KMS-11 (cell line): Measurements from ENCODE around the gene RPEL1.
"Not testable (repeated sequence)": the region's sequence is repeated elsewhere in the genome, so short reads cannot be mapped to it uniquely, and the experiment has no call there.

ENCODE experiments used
- H2AFZ ChIP-seq: fragments of 200-600 bp; sonication (generic); 2 replicates; pipeline ENCODE4 v1.6.1; 2016; ENCODE audit warnings: antibody characterized with exemption, mixed run types, low read depth
- H3K27ac ChIP-seq: fragments of 200-600 bp; sonication (generic); 2 replicates; pipeline ENCODE4 v1.6.1; 2016; ENCODE audit warnings: mild to moderate bottlenecking, mixed run types
- H3K27me3 ChIP-seq: fragments of 200-600 bp; sonication (generic); 2 replicates; pipeline ENCODE4 v1.6.1; 2017; ENCODE audit warnings: mild to moderate bottlenecking, low read depth, mixed run types, moderate library complexity; ENCODE audit not compliant: insufficient read depth
- H3K36me3 ChIP-seq: fragments of 200-600 bp; sonication (generic); 2 replicates; pipeline ENCODE4 v1.6.1; 2017; ENCODE audit warnings: mild to moderate bottlenecking, mixed run types; ENCODE audit not compliant: insufficient read depth
- H3K4me1 ChIP-seq: fragments of 200-600 bp; sonication (generic); 2 replicates; pipeline ENCODE4 v1.6.1; 2016; ENCODE audit warnings: mild to moderate bottlenecking, low read depth, mixed run types; ENCODE audit not compliant: poor library complexity, severe bottlenecking
- H3K4me2 ChIP-seq: fragments of 200-600 bp; sonication (generic); 2 replicates; pipeline ENCODE4 v1.7.0; 2016; ENCODE audit warnings: mild to moderate bottlenecking, mixed run types
- H3K4me3 ChIP-seq: fragments of 200-600 bp; sonication (generic); IDR thresholded peaks from 2 replicates; pipeline ENCODE4 v1.6.1; 2017; ENCODE audit warnings: low read depth, low read length, mixed read lengths; ENCODE audit not compliant: insufficient read depth
- H3K79me2 ChIP-seq: fragments of 200-600 bp; sonication (generic); 2 replicates; pipeline ENCODE4 v1.6.1; 2016; ENCODE audit warnings: low read depth, mixed run types; ENCODE audit not compliant: insufficient read depth
- H3K9ac ChIP-seq: fragments of 200-600 bp; sonication (generic); 2 replicates; pipeline ENCODE4 v1.6.1; 2016; ENCODE audit warnings: mild to moderate bottlenecking, mixed run types
- H4K20me1 ChIP-seq: fragments of 200-600 bp; sonication (generic); 2 replicates; pipeline ENCODE4 v1.6.1; 2016; ENCODE audit warnings: mild to moderate bottlenecking, mixed run types; ENCODE audit not compliant: insufficient read depth
- CTCF ChIP-seq: fragments of 200-600 bp; sonication (generic); conservative IDR thresholded peaks from 2 replicates; pipeline ENCODE4 v1.6.1; 2017; ENCODE audit warnings: low read depth, mild to moderate bottlenecking, antibody characterized with exemption, low read length, moderate library complexity, mixed read lengths

Gene RPEL1

GRCh38 chr10:103207141-103207540 is 38.5 kb upstream of the RPEL1 start:
- no peak overlapping the region for H3K9ac ChIP-seq
- no peak overlapping the region for H3K27ac ChIP-seq
- no peaks in the 10 kb centered on the region for H3K4me1 ChIP-seq
- H3K27me3 ChIP-seq, result no peaks in the 10 kb centered on the region
- no peaks in the 10 kb centered on the region for H3K79me2 ChIP-seq
- H4K20me1 ChIP-seq, result no peaks in the 10 kb centered on the region
- H2AFZ ChIP-seq, result no peak overlapping the region
- no peaks in the 10 kb centered on the region for H3K36me3 ChIP-seq
- no peak overlapping the region for H3K4me2 ChIP-seq
- H3K4me3 ChIP-seq, result no peak overlapping the region
- TF ChIP-seq CTCF, result no peak

GRCh38 chr10:103207643-103208042 is 38.0 kb upstream of the RPEL1 start:
- H4K20me1 ChIP-seq, H3K4me3 ChIP-seq, H3K9ac ChIP-seq, H3K79me2 ChIP-seq, H3K36me3 ChIP-seq, H3K4me2 ChIP-seq, H2AFZ ChIP-seq, H3K4me1 ChIP-seq, H3K27ac ChIP-seq, H3K27me3 ChIP-seq: not testable (repeated sequence)

GRCh38 chr10:103210262-103210661 is 35.4 kb upstream of the RPEL1 start:
- not testable (repeated sequence) for H4K20me1 ChIP-seq, H3K4me3 ChIP-seq, H3K4me1 ChIP-seq, H3K4me2 ChIP-seq, H3K79me2 ChIP-seq, H3K9ac ChIP-seq, H3K27me3 ChIP-seq, H3K27ac ChIP-seq, H2AFZ ChIP-seq, H3K36me3 ChIP-seq

- Histone ChIP-seq H3K27me3 (no peaks in the 10 kb centered on the region), H3K36me3 (no peaks in the 10 kb centered on the region), H3K4me2 (no peak overlapping the region), H2AFZ (no peak overlapping the region), H3K4me1 (no peaks in the 10 kb centered on the region), H3K27ac (no peak overlapping the region), H3K79me2 (no peaks in the 10 kb centered on the region), H4K20me1 (no peaks in the 10 kb centered on the region), H3K4me3 (no peak overlapping the region), H3K9ac (no peak overlapping the region)
- TF ChIP-seq CTCF, result no peak
These were observed 30.1 kb upstream of the RPEL1 start for GRCh38 chr10:103215601-103216000.

- not testable (repeated sequence) for H3K4me2 ChIP-seq, H3K4me3 ChIP-seq, H3K4me1 ChIP-seq, H4K20me1 ChIP-seq, H3K27ac ChIP-seq, H3K27me3 ChIP-seq, H3K79me2 ChIP-seq, H3K9ac ChIP-seq, H3K36me3 ChIP-seq, H2AFZ ChIP-seq
These were observed 29.3 kb upstream of the RPEL1 start for GRCh38 chr10:103216362-103216761.

- Histone ChIP-seq H4K20me1 (no peaks in the 10 kb centered on the region), H3K27me3 (no peaks in the 10 kb centered on the region), H3K4me3 (no peak overlapping the region), H3K4me1 (no peaks in the 10 kb centered on the region), H2AFZ (no peak overlapping the region), H3K9ac (no peak overlapping the region), H3K36me3 (no peaks in the 10 kb centered on the region), H3K4me2 (no peak overlapping the region), H3K27ac (no peak overlapping the region), H3K79me2 (no peaks in the 10 kb centered on the region)
- no peak for TF ChIP-seq CTCF
These were observed 21.6 kb upstream of the RPEL1 start for GRCh38 chr10:103224133-103224532.

- not testable (repeated sequence) for H4K20me1 ChIP-seq, H3K36me3 ChIP-seq, H3K4me1 ChIP-seq, H3K4me3 ChIP-seq, H3K9ac ChIP-seq, H3K79me2 ChIP-seq, H2AFZ ChIP-seq, H3K4me2 ChIP-seq, H3K27ac ChIP-seq, H3K27me3 ChIP-seq
These were observed 21.0 kb upstream of the RPEL1 start for GRCh38 chr10:103224721-103225120.
